ENCODE measurements around the gene BCL11A. TPM values are rescaled to one million over a fixed set of nuclear protein-coding genes. Genes with fewer than 3 reads are reported as not detected.
A peak's percentile ranks its signal among the peaks of the same experiment; 100 is the strongest.

The BCL11A gene
- total RNA-seq, 2 donors from 2014 or later, result 14.3 to 16.2 TPM

- ATAC-seq (no peak), DNase-seq (no peak)
- TF ChIP-seq CTCF (IDR thresholded peaks at IDR 0.05) (no peak), POLR2A (IDR thresholded peaks at IDR 0.05) (no peak)
- Histone ChIP-seq H3K27ac (no peak overlapping the region), H3K4me3 (no peak overlapping the region), H3K4me1 (peaks cover 20% of the 10 kb centered on the region), H3K36me3 (replicated peaks in 1 of 2; ENCODE audit: insufficient read depth in 1 of 2, low read depth in 2 of 2) (no peaks in the 10 kb centered on the region), H3K9me3 (no peaks in the 10 kb centered on the region), H3K27me3 (no peaks in the 10 kb centered on the region)
- intact Hi-C loops (cut with DNase I), result no loop called here
- WGBS, 2 donors, result 79 to 97% methylated on average over 4 of the region's 4 CpGs
Observed at GRCh38 chr2:60485055-60485454, 68.4 kb downstream of the BCL11A start.

DNA sequence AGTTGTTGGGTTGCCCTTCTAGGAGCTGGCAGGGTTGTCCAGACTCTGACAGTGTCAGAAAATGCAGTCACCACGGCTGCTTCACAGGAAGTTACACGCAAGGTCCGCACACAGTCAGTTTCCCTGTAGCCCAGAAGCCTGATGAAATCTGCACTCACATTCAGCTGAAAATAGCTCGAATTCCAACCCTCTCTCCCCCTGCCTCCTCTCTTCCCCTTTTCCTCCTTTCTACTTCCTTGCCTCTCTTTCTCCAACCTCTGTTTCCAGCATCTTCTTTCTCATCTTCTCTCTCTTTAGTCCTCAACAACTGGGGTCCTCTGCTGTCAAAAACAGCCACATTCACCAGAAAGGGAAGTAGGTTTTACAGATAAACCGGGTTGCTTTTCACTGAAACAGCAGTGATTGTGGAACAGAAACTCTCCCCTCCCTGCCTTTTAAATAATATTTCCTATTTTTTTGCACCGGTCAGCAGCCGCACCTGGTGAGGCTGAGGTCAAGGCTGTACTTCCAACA, 69.3 kb downstream of the BCL11A start:
- Histone ChIP-seq H3K4me3 (no peak overlapping the region), H3K36me3 (replicated peaks in 1 of 2; ENCODE audit: insufficient read depth in 1 of 2, low read depth in 2 of 2) (no peaks in the 10 kb centered on the region), H3K27ac (peak overlapping the region in 1 of 4 donors; percentile 52), H3K4me1 (peaks cover 28% of the 10 kb centered on the region), H3K9me3 (no peaks in the 10 kb centered on the region), H3K27me3 (no peaks in the 10 kb centered on the region)
- DNase-seq, result peak in 1 of 4 donors; percentile 20
- 66 to 79% methylated on average over 7 of the region's 7 CpGs for WGBS, 2 donors
- ATAC-seq, result no peak
- intact Hi-C loops (cut with DNase I), result no loop called here
- TF ChIP-seq CTCF (IDR thresholded peaks at IDR 0.05), result no peak
- TF ChIP-seq POLR2A (IDR thresholded peaks at IDR 0.05), result no peak

GRCh38 chr2:60483401-60483800, 70.1 kb downstream of the BCL11A start:
- Histone ChIP-seq H3K27me3 (no peaks in the 10 kb centered on the region), H3K9me3 (no peaks in the 10 kb centered on the region), H3K36me3 (replicated peaks in 1 of 2; ENCODE audit: insufficient read depth in 1 of 2, low read depth in 2 of 2) (no peaks in the 10 kb centered on the region), H3K4me1 (peaks cover 36% of the 10 kb centered on the region), H3K27ac (no peak overlapping the region), H3K4me3 (no peak overlapping the region)
- TF ChIP-seq CTCF (IDR thresholded peaks at IDR 0.05) (no peak), POLR2A (IDR thresholded peaks at IDR 0.05) (no peak)
- intact Hi-C loops (cut with DNase I), result no loop called here
- no peak for DNase-seq
- 86 to 87% methylated on average over 3 of the region's 3 CpGs for WGBS, 2 donors
- no peak for ATAC-seq

- no peak for ATAC-seq
Observed at GRCh38 chr2:60482222-60482621, 71.2 kb downstream of the BCL11A start.

More at GRCh38 chr2:60482222-60482621, 71.2 kb downstream of the BCL11A start:
- Histone ChIP-seq H3K27ac (no peak overlapping the region), H3K9me3 (no peaks in the 10 kb centered on the region), H3K27me3 (no peaks in the 10 kb centered on the region), H3K36me3 (replicated peaks in 1 of 2; ENCODE audit: insufficient read depth in 1 of 2, low read depth in 2 of 2) (no peaks in the 10 kb centered on the region), H3K4me3 (no peak overlapping the region), H3K4me1 (peaks cover 36% of the 10 kb centered on the region)
- 65 to 84% methylated on average over 6 of the region's 6 CpGs for WGBS, 2 donors
- intact Hi-C loops (cut with DNase I), result no loop called here
- no peak for TF ChIP-seq POLR2A (IDR thresholded peaks at IDR 0.05)
- no peak for TF ChIP-seq CTCF (IDR thresholded peaks at IDR 0.05)
- no peak for DNase-seq
